Uterus (tissue), 4 donors: Measurements from ENCODE around the gene ARHGAP45. TPM values are rescaled to one million over a fixed set of nuclear protein-coding genes. Genes with fewer than 3 reads are reported as not detected.

ENCODE experiments used
- DNase-seq, 2 donors: peaks; one replicate each; pipeline ENCODE4 v3.0.0-alpha.2; 2019 to 2020
- H3K27ac ChIP-seq, 2 donors: fragments of 200-600 bp; sonication (generic); 1 replicate in 1 of 2; 2 replicates in 1 of 2; pipeline ENCODE4 v1.5.1; 2016 to 2018
- H3K27me3 ChIP-seq, 2 donors: fragments of 200-600 bp; sonication (generic); one replicate each; pipeline ENCODE4 v1.5.1; 2018 to 2019; ENCODE audit warnings: control low read depth in 1 of 2
- H3K36me3 ChIP-seq, 2 donors: fragments of 200-600 bp; sonication (generic); one replicate each; pipeline ENCODE4 v1.5.1; 2019; ENCODE audit warnings: control low read depth in 1 of 2
- H3K4me1 ChIP-seq, 2 donors: fragments of 200-600 bp; sonication (generic); one replicate each; pipeline ENCODE4 v1.5.1; 2018 to 2019; ENCODE audit warnings: control low read depth in 1 of 2
- H3K4me3 ChIP-seq, 2 donors: fragments of 200-600 bp; sonication (generic); 1 replicate in 1 of 2; 2 replicates in 1 of 2; pipeline ENCODE4 v1.5.1; 2018 to 2019; ENCODE audit warnings: mild to moderate bottlenecking in 1 of 2
- H3K9me3 ChIP-seq, 2 donors: fragments of 200-600 bp; sonication (generic); one replicate each; pipeline ENCODE4 v1.5.1; 2019; ENCODE audit warnings: control low read depth in 1 of 2
- POLR2A ChIP-seq, 2 donors: fragments of 450-650 bp; IDR thresholded peaks; one replicate each; pipeline ENCODE4 v1.6.1; 2016; ENCODE audit warnings: antibody characterized with exemption in 2 of 2, mild to moderate bottlenecking in 1 of 2, moderate library complexity in 1 of 2
- intact Hi-C: fragments of 100-400 bp; cut with DNase I; formaldehyde crosslinking; loops from one replicate; pipeline ENCODE4 v1.15.1; 2023; ENCODE audit warnings: low total_unique reads
- total RNA-seq, 4 donors: library from RNA; depleted of rRNA in 3 of 4; stranded (reverse); fragments of >200 nt in 3 of 4; gene quantifications; one replicate each; pipeline versions ENCODE4 v1.1.0 to v1.2.4, GENCODE V29; 2014 to 2023
- TF ChIP-seq, protein P1 (sequence below), 4 experiments: fragments of 200-600 bp in 2 of 4; fragments of 450-650 bp in 2 of 4; sonication (generic) in 2 of 4; IDR thresholded peaks; one replicate each; pipeline ENCODE4 v1.5.1; 2016 to 2019; ENCODE audit warnings: antibody characterized with exemption in 4 of 4, mild to moderate bottlenecking in 2 of 4, moderate library complexity in 1 of 4
- donor health status: DM: yes; HTN: yes; CAD: no.

The ARHGAP45 gene
- total RNA-seq, 4 donors from 2014 or later = 4.1 to 154 (median 8.6) TPM

DNA sequence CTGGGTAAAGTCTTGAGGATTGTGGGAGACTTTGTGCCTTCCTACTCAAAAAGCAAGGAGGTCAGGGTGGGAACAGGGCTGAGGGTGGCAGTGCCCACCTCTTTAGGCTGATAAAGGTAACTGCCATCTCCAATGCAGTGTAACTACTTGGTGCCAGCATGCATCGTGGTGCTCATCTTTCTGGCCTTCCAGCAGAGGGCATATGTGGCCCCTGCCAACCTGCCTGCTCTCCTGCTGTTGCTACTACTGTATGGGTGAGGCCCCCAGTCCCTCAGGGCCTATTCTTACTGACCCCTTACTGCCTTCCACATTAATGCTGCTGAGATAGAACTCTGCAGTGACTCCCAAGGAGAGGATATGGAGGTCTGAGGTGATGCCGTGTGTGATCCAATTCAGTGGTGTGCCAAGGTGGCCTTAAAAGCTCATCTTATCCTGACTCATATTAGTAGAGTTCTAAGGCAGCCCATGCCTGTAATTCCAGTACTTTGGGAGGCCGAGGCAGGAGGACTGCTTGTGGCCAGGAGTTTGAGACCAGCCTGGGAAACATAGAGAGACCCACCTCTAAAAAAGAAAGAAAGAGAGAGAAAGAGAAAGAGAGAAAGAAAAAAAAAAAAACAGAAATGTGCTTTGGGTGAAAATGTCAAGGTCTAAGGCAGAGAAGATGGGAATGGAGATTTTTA is 9.7 kb upstream of the ARHGAP45 start:
- no peak for DNase-seq
- no peaks in the 10 kb centered on the region for H3K27me3 ChIP-seq
- H3K36me3 ChIP-seq = no peaks in the 10 kb centered on the region
- intact Hi-C loops = no loop called here
- H3K9me3 ChIP-seq = peaks cover 0 to 33% of the 10 kb centered on the region in 2 donors
- TF ChIP-seq, protein P1, sequence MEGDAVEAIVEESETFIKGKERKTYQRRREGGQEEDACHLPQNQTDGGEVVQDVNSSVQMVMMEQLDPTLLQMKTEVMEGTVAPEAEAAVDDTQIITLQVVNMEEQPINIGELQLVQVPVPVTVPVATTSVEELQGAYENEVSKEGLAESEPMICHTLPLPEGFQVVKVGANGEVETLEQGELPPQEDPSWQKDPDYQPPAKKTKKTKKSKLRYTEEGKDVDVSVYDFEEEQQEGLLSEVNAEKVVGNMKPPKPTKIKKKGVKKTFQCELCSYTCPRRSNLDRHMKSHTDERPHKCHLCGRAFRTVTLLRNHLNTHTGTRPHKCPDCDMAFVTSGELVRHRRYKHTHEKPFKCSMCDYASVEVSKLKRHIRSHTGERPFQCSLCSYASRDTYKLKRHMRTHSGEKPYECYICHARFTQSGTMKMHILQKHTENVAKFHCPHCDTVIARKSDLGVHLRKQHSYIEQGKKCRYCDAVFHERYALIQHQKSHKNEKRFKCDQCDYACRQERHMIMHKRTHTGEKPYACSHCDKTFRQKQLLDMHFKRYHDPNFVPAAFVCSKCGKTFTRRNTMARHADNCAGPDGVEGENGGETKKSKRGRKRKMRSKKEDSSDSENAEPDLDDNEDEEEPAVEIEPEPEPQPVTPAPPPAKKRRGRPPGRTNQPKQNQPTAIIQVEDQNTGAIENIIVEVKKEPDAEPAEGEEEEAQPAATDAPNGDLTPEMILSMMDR (IDR thresholded peaks at IDR 0.05) = no peak
- TF ChIP-seq POLR2A (IDR thresholded peaks at IDR 0.05) = no peak
- H3K27ac ChIP-seq = no peak overlapping the region
- no peaks in the 10 kb centered on the region for H3K4me1 ChIP-seq
- H3K4me3 ChIP-seq = no peak overlapping the region

DNA sequence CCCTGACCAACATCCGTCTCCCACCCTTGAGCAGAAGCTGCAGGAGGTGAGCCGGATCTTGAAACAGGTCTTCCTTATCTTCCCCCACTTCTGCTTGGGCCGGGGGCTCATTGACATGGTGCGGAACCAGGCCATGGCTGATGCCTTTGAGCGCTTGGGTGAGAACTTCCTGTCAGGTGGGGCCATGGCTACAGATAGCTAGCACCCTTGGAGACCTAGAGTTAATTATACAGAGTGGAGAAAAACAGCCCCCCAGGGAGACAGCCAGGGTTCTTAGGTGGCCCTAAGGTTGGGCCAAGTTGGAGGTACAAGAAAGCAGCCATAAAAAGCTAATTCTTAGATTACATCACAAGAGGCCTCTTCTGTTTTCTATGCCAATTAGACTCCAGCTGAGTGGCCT is 8.9 kb upstream of the ARHGAP45 start:
- H3K27me3 ChIP-seq = no peaks in the 10 kb centered on the region
- no peak overlapping the region for H3K4me3 ChIP-seq
- peaks cover 0 to 33% of the 10 kb centered on the region in 2 donors for H3K9me3 ChIP-seq
- no peaks in the 10 kb centered on the region for H3K36me3 ChIP-seq
- DNase-seq = no peak
- intact Hi-C loops = no loop called here
- TF ChIP-seq, protein P1 (IDR thresholded peaks at IDR 0.05) = no peak
- no peak for TF ChIP-seq POLR2A (IDR thresholded peaks at IDR 0.05)
- no peak overlapping the region for H3K27ac ChIP-seq
- H3K4me1 ChIP-seq = no peaks in the 10 kb centered on the region

DNA sequence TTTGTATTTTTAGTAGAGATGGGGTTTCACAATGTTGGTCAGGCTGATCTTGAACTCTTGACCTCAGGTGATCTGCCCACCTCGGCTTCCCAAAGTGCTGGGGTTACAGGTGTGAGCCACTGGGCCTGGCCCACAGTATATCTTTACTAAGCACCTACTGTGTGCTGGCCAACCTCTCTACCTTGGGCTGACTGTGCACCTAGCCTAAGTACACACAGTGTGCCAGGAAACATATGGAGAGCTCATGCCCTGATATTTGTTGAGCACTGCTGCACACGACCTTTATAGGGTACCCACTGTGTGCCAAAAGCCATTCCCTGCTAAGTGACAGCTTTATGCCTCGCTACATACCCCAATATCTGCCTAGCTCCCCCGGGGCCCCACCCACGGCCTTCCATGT is 6.3 kb upstream of the ARHGAP45 start:
- intact Hi-C loops = no loop called here
- Histone ChIP-seq H3K27me3 (peaks cover 0 to 4% of the 10 kb centered on the region in 2 donors), H3K4me1 (peaks cover 0 to 6% of the 10 kb centered on the region in 2 donors), H3K27ac (no peak overlapping the region), H3K4me3 (no peak overlapping the region), H3K36me3 (no peaks in the 10 kb centered on the region), H3K9me3 (peaks cover 0 to 33% of the 10 kb centered on the region in 2 donors)
- no peak for DNase-seq
- TF ChIP-seq POLR2A (IDR thresholded peaks at IDR 0.05) = no peak
- TF ChIP-seq, protein P1 (IDR thresholded peaks at IDR 0.05) = no peak

DNA sequence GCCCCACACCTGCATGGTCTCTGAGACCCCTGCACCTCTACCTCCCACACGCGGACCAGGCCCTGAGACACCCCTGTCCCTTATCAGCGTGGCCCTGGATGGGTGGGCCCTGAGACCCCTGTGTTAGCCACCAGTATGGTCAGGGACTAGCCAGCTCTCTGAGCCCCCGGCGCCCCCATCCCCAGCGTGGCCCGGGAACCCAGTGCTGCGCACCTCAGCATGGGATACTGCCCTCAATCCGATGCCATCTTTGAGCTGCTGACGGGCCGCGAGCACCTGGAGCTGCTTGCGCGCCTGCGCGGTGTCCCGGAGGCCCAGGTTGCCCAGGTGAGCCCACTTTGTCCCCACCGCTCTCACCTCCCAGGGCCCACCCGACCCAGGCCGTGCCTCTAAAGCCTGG is 5.0 kb upstream of the ARHGAP45 start:
- H3K27me3 ChIP-seq = peaks cover 6 to 13% of the 10 kb centered on the region in 2 donors
- no peak overlapping the region for H3K4me3 ChIP-seq
- peaks cover 0 to 29% of the 10 kb centered on the region in 2 donors for H3K9me3 ChIP-seq
- intact Hi-C loops = no loop called here
- no peak for TF ChIP-seq POLR2A (IDR thresholded peaks at IDR 0.05)
- TF ChIP-seq, protein P1 (IDR thresholded peaks at IDR 0.05) = no peak
- peaks cover 0 to 11% of the 10 kb centered on the region in 2 donors for H3K4me1 ChIP-seq
- no peak overlapping the region for H3K27ac ChIP-seq
- no peak for DNase-seq
- H3K36me3 ChIP-seq = no peaks in the 10 kb centered on the region

DNA sequence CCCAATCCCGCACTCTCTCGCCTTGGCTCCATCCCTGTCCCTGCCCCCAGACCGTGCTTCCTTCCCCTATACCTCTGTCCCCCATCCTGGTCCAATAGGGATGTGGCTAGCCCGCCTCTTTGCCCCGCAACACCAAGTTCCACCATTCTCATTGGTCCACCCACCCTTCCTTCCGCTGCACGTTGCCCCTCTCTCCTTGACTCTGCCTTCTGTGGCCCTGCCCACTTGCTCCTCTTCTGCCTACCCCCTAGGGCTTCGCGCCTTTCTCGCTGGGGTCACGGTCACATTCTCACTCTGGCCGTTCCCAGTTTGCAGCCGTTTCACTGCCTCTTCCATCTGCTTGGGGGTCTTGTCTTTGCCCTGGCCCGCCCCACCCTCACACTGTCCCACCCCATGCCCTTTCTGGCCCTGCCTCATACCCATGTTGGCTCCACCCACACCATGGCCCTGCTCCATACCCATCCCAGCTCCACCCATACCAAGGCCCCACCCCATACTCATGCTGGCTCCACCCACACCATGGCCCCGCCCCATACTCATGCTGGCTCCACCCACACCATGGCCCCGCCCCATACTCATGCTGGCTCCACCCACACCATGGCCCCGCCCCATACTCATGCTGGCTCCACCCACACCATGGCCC is 4.5 kb upstream of the ARHGAP45 start:
- no peak for TF ChIP-seq POLR2A (IDR thresholded peaks at IDR 0.05)
- TF ChIP-seq, protein P1 (IDR thresholded peaks at IDR 0.05) = no peak
- intact Hi-C loops = no loop called here

More for the DNA sequence above, 4.5 kb upstream of the ARHGAP45 start:
- Histone ChIP-seq H3K9me3 (peaks cover 0 to 24% of the 10 kb centered on the region in 2 donors), H3K36me3 (no peaks in the 10 kb centered on the region), H3K4me1 (peaks cover 0 to 15% of the 10 kb centered on the region in 2 donors), H3K4me3 (no peak overlapping the region), H3K27ac (no peak overlapping the region), H3K27me3 (peaks cover 11 to 15% of the 10 kb centered on the region in 2 donors)
- DNase-seq = no peak
